Measurements from ENCODE around the gene NPAS1.

DNA sequence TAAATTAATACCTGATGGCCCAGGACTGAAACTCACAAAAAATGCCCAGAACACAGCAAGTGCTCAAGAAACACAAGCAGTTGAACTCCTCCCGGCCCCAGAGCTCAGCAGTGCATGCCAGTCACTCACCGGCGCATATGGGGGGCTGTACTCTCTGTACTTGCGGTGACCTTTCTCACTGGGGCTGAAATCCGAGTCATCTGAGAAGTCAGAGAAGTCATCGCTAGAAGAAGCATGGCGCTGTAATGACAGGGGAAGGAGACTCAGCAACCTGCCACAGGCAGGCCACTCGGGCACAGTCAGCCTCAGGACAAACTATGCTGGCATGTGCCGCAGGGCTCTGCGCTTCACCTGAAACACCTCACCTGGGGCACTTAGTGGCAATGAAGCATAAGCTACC lies 74.2 kb downstream of the NPAS1 start:
- TF ChIP-seq GATA3 (IDR thresholded peaks at IDR 0.05; ENCODE audit: low read depth, low read length): no peak
- TF ChIP-seq GATA2 (IDR thresholded peaks at IDR 0.05; ENCODE audit: low read depth, low read length): no peak

Measured in SH-SY5Y (cell line).